Anterior cingulate cortex (tissue), 58 donors: Measurements from ENCODE around the gene PFKFB4.

Source experiments
- DNase-seq, 58 donors: peaks; one replicate each; lab custom pipeline; 2025; lab: John Stamatoyannopoulos, UW

The PFKFB4 gene

DNA sequence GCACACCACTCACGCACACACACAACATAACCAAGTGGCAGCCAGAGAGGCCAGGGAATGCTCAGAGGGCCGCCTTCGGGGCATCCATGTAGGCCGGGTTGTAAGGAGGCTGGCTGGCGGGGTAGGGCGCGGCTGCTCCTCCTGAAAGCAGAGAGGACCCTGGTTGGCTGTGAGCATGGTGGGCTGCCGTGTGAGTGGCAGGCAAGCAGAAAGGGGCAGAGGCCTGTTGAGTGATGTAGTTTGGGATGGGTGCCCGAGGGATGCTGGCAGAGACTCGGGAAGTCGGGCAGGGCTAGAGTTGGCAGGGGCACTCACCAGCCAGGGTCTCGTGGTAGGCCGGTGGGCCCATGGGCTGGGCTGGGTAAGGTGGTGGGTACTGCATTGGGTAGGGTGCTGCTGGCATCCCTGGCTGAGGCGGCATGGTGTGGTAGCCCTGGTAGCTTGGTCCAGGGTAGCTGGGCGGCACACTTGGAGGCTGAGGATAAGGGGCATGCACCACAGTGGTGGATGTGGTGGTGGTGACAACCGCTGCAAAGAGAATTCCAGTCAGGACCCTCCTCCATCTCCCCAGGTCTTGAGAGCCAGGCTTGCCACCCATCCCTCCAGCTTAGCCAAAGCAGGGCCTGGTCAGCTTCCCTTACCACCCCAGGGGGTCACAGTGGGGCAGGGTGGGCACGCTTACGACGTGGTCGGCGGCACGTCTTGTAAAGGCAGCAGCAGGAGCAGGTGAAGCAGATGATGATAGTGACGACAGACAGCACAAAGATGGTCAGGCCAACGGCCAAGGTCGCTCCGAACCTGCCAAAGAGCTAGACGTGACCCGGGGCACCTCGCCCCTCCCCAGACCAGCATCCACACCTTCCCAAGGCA, 87.3 kb downstream of the PFKFB4 start:
- peak in 25 of 58 donors; percentile 6 to 50 (median 28) for DNase-seq

DNA sequence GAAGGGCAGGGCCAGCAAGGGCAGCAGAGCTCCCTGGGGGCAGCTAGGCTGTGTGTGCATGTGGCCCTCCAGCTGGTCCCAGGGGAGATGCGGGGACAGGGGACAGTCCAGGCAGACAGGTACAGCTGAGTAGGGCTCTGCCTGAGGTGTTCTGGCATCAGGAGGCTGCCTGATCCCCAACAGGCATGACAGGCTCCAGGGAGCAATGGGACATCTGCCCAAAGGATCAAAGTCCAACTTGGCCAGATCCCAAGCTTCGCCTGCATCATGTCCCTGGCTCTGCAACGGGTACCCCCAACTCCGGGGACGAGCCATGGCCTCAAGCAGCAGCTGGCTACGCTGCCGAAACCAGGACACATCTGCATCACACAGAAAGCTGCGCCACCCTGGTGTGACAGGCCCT, 88.3 kb downstream of the PFKFB4 start:
- DNase-seq: peak in 4 of 58 donors; percentile 17 to 34 (median 24)
